ENCODE measurements around the gene MAST4. TPM values are rescaled to one million over a fixed set of nuclear protein-coding genes. Genes with fewer than 3 reads are reported as not detected.

The MAST4 gene
- total RNA-seq, 2 donors from 2014 or later: 50.4 to 60.6 TPM

GRCh38 chr5:66587771-66588170 lies 8.4 kb upstream of the MAST4 start:
- no peak for TF ChIP-seq CTCF (IDR thresholded peaks at IDR 0.05)
- Histone ChIP-seq H3K27ac (no peak overlapping the region), H3K4me1 (no peaks in the 10 kb centered on the region), H3K9me3 (no peaks in the 10 kb centered on the region), H3K27me3 (no peaks in the 10 kb centered on the region), H3K4me3 (no peak overlapping the region), H3K36me3 (no peaks in the 10 kb centered on the region)
- DNase-seq (ENCODE audit: low spot score): no peak

- Histone ChIP-seq H3K4me3 (peak overlapping the region; percentile 69 to 70), H3K9me3 (no peaks in the 10 kb centered on the region), H3K36me3 (no peaks in the 10 kb centered on the region), H3K4me1 (peaks cover 0 to 29% of the 10 kb centered on the region in 2 donors), H3K27ac (peak overlapping the region; percentile 83 to 85), H3K27me3 (no peaks in the 10 kb centered on the region)
- no peak for TF ChIP-seq CTCF (IDR thresholded peaks at IDR 0.05)
- no peak for DNase-seq (ENCODE audit: low spot score)
These were observed 516 bp downstream of the MAST4 start for GRCh38 chr5:66596636-66597182.

- Histone ChIP-seq H3K27ac (peak overlapping the region; percentile 83 to 85), H3K36me3 (no peaks in the 10 kb centered on the region), H3K9me3 (no peaks in the 10 kb centered on the region), H3K4me1 (peaks cover 0 to 29% of the 10 kb centered on the region in 2 donors), H3K27me3 (no peaks in the 10 kb centered on the region), H3K4me3 (peak overlapping the region; percentile 69 to 70)
- peak in 1 of 2 donors; percentile 29 for TF ChIP-seq CTCF (IDR thresholded peaks at IDR 0.05)
- no peak for DNase-seq (ENCODE audit: low spot score)
These were observed 1.1 kb downstream of the MAST4 start for GRCh38 chr5:66597183-66597757.

GRCh38 chr5:66602621-66603020 lies 6.4 kb downstream of the MAST4 start:
- no peaks in the 10 kb centered on the region for H3K36me3 ChIP-seq
- no peak overlapping the region for H3K4me3 ChIP-seq
- no peak for DNase-seq (ENCODE audit: low spot score)
- no peak for TF ChIP-seq CTCF (IDR thresholded peaks at IDR 0.05)
- H3K27me3 ChIP-seq: no peaks in the 10 kb centered on the region
- H3K4me1 ChIP-seq: peaks cover 0 to 17% of the 10 kb centered on the region in 2 donors
- H3K9me3 ChIP-seq: no peaks in the 10 kb centered on the region
- no peak overlapping the region for H3K27ac ChIP-seq

- Histone ChIP-seq H3K36me3 (no peaks in the 10 kb centered on the region), H3K27ac (no peak overlapping the region), H3K9me3 (no peaks in the 10 kb centered on the region), H3K27me3 (no peaks in the 10 kb centered on the region), H3K4me3 (no peak overlapping the region), H3K4me1 (peaks cover 0 to 12% of the 10 kb centered on the region in 2 donors)
- no peak for TF ChIP-seq CTCF (IDR thresholded peaks at IDR 0.05)
- no peak for DNase-seq (ENCODE audit: low spot score)
These were observed 7.0 kb downstream of the MAST4 start for GRCh38 chr5:66603164-66603563.

- no peak overlapping the region for H3K4me3 ChIP-seq
- TF ChIP-seq CTCF (IDR thresholded peaks at IDR 0.05): no peak
- no peaks in the 10 kb centered on the region for H3K27me3 ChIP-seq
- H3K4me1 ChIP-seq: peaks cover 0 to 6% of the 10 kb centered on the region in 2 donors
- no peaks in the 10 kb centered on the region for H3K36me3 ChIP-seq
- H3K27ac ChIP-seq: no peak overlapping the region
- H3K9me3 ChIP-seq: no peaks in the 10 kb centered on the region
- DNase-seq (ENCODE audit: low spot score): no peak
These were observed 7.7 kb downstream of the MAST4 start for GRCh38 chr5:66603881-66604280.
